OCI-LY1 (cell line): ENCODE measurements around the gene KCNT1.

Source experiments
- CTCF ChIP-seq: fragments of 200-600 bp; sonication (generic), shearing (Covaris generic); IDR thresholded peaks from 2 replicates; pipeline ENCODE4 v1.5.1; 2017; ENCODE audit warnings: mild to moderate bottlenecking, antibody characterized with exemption, low read length, moderate library complexity, mixed read lengths
- EZH2 ChIP-seq: fragments of 200-600 bp; sonication (generic), shearing (Covaris generic); IDR thresholded peaks from 2 replicates; pipeline ENCODE4 v1.8.0; 2017; ENCODE audit warnings: borderline replicate concordance, mixed run types, mild to moderate bottlenecking, antibody characterized with exemption, low read length, moderate library complexity, mixed read lengths

GRCh38 chr9:135840107-135840506 lies 138.1 kb downstream of the KCNT1 start:
- TF ChIP-seq CTCF, result no peak
- no peak for TF ChIP-seq EZH2
